ENCODE measurements around the gene MIGA2. TPM values are rescaled to one million over a fixed set of nuclear protein-coding genes. Genes with fewer than 3 reads are reported as not detected.
A peak's percentile ranks its signal among the peaks of the same experiment; 100 is the strongest.

MIGA2 gene
- total and polyA plus RNA-seq, 9 of the 15 experiments (the other 6 are each of a cell fraction or from before 2014, with no cell fraction given): 0.15 to 54.1 (median 18.0) TPM

GRCh38 chr9:129026442-129027223 is 9.8 kb upstream of the MIGA2 start:
- Histone ChIP-seq H3K27me3 (ENCODE audit: control insufficient read depth in 2 of 2, insufficient read depth in 2 of 2, low read length in 2 of 2) (no peaks in the 10 kb centered on the region), H3K4me3 (peak overlapping the region; percentile 56), H3K9me3 (replicated peaks; ENCODE audit: control insufficient read depth, insufficient read depth, low read depth, low read length) (no peaks in the 10 kb centered on the region), H3K36me3 (ENCODE audit: control insufficient read depth, insufficient read depth, low read length) (peaks cover 12% of the 10 kb centered on the region; the same call in 1 of the 3 replicates), H3K4me1 (replicated peaks in 1 of 2; ENCODE audit: control insufficient read depth in 2 of 2, insufficient read depth in 2 of 2, low read length in 2 of 2) (peaks cover 50 to 77% of the 10 kb centered on the region in 2 experiments), H2AFZ (ENCODE audit: low read depth, low read length) (no peak overlapping the region), H3K27ac (ENCODE audit: extremely low read depth, low read depth, low read length) (peak overlapping the region; percentile 68), H3K9ac (ENCODE audit: insufficient read depth in 1 of 2, low read depth in 2 of 2, low read length in 2 of 2) (peak overlapping the region; percentile 64 to 99), H4K20me1 (replicated peaks; ENCODE audit: control insufficient read depth, insufficient read depth, low read length) (no peaks in the 10 kb centered on the region), H3K79me2 (ENCODE audit: control insufficient read depth, insufficient read depth, low read length) (peaks cover 57% of the 10 kb centered on the region), H3K4me2 (ENCODE audit: insufficient read depth, low read length) (peak overlapping the region; percentile 89), H3K9me1 (ENCODE audit: control insufficient read depth, insufficient read depth, low read length) (peaks cover 8% of the 10 kb centered on the region)
- TSS peak; percentile 68 for BruUV-seq (replicated peaks)
- no peak for FAIRE-seq
- intact Hi-C loops (cut with micrococcal nuclease): loop anchor here (5.0 kb wide), 1 partner anchor 86 kb away; the partner anchor contains the start of genes CRAT and PTPA
- POLR2A ChIA-PET: no interaction called here
- DNase-seq (ENCODE audit: extremely low read depth in 1 of 4, low spot score in 3 of 4): peak in 2 of 4 experiments; percentile 29 to 55
- ATAC-seq: peak; percentile 8
- in situ Hi-C loops (cut with MboI): no loop called here
- 20% methylated on average over 16 of the region's 17 CpGs for WGBS (ENCODE audit: insufficient coverage, low coverage, missing lambda C conversion rate)
- CTCF ChIA-PET (ENCODE audit: low intra/inter-chr PET ratio): no interaction called here
- TF ChIP-seq CBFB (CRISPR knock-in tag; IDR thresholded peaks at IDR 0.05) (no peak), BHLHE40 (IDR thresholded peaks at IDR 0.05; ENCODE audit: low read length) (no peak), USF2 (CRISPR knock-in tag; IDR thresholded peaks at IDR 0.05) (peak; percentile 37; the same call in 1 of the 2 replicates)
- TF ChIP-seq, protein P1, sequence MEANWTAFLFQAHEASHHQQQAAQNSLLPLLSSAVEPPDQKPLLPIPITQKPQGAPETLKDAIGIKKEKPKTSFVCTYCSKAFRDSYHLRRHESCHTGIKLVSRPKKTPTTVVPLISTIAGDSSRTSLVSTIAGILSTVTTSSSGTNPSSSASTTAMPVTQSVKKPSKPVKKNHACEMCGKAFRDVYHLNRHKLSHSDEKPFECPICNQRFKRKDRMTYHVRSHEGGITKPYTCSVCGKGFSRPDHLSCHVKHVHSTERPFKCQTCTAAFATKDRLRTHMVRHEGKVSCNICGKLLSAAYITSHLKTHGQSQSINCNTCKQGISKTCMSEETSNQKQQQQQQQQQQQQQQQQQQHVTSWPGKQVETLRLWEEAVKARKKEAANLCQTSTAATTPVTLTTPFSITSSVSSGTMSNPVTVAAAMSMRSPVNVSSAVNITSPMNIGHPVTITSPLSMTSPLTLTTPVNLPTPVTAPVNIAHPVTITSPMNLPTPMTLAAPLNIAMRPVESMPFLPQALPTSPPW (CRISPR knock-in tag; IDR thresholded peaks at IDR 0.05): peak; percentile 21; the same call in 1 of the 2 replicates
- TF ChIP-seq, protein P2, sequence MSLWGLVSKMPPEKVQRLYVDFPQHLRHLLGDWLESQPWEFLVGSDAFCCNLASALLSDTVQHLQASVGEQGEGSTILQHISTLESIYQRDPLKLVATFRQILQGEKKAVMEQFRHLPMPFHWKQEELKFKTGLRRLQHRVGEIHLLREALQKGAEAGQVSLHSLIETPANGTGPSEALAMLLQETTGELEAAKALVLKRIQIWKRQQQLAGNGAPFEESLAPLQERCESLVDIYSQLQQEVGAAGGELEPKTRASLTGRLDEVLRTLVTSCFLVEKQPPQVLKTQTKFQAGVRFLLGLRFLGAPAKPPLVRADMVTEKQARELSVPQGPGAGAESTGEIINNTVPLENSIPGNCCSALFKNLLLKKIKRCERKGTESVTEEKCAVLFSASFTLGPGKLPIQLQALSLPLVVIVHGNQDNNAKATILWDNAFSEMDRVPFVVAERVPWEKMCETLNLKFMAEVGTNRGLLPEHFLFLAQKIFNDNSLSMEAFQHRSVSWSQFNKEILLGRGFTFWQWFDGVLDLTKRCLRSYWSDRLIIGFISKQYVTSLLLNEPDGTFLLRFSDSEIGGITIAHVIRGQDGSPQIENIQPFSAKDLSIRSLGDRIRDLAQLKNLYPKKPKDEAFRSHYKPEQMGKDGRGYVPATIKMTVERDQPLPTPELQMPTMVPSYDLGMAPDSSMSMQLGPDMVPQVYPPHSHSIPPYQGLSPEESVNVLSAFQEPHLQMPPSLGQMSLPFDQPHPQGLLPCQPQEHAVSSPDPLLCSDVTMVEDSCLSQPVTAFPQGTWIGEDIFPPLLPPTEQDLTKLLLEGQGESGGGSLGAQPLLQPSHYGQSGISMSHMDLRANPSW (CRISPR knock-in tag; IDR thresholded peaks at IDR 0.05): no peak
